GM19395 (cell line): ENCODE measurements around the gene ZNF446.
"Not testable (repeated sequence)": the region's sequence is repeated elsewhere in the genome, so short reads cannot be mapped to it uniquely, and the experiment has no call there.

Experiments
- ATAC-seq: cut with Tn5 transposase; IDR thresholded peaks from one replicate; pipeline ENCODE4 v1.9.1; 2021; ENCODE audit warnings: mild to moderate bottlenecking, moderate library complexity; ENCODE audit not compliant: unreplicated experiment

ZNF446 gene

GRCh38 chr19:58475714-58476497 is at the start of gene ZNF446:
Gene ZNF446 (plus strand): TSS chr19:58476352. CDS start chr19:58477219, 867 bp downstream.
- peak; percentile 89 for ATAC-seq

GRCh38 chr19:58428617-58429016 is 47.5 kb upstream of the ZNF446 start:
- ATAC-seq: no peak

DNA sequence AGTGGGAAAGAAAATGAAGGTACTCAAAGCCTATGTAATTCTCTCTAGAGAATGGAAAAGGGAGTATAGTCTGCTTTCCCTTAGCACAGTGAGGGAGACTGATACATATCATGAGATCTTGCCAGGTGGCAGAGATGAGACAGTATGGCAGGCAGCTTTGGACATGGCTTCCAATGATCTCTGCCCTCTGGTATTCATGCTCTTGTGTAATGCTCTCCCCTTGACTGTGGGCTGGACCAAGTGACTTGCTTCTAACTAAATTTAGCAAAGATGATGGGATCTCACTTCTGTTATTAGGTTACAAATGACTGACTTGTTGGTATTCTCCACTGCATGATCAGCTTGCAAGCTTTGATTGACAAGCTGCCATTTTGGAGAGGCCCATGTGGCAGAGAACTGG is 46.4 kb upstream of the ZNF446 start:
- no peak for ATAC-seq

GRCh38 chr19:58434217-58434616 is 41.9 kb upstream of the ZNF446 start:
- no peak for ATAC-seq

- peak; percentile 97 for ATAC-seq
Measured at GRCh38 chr19:58439576-58440554, 36.3 kb upstream of the ZNF446 start, which contains the start of gene ZNF132. Gene ZNF132 (minus strand): TSS chr19:58440153. CDS start chr19:58439821, 332 bp downstream.

- ATAC-seq: no peak
Measured at GRCh38 chr19:58440556-58440955, 35.6 kb upstream of the ZNF446 start.

DNA sequence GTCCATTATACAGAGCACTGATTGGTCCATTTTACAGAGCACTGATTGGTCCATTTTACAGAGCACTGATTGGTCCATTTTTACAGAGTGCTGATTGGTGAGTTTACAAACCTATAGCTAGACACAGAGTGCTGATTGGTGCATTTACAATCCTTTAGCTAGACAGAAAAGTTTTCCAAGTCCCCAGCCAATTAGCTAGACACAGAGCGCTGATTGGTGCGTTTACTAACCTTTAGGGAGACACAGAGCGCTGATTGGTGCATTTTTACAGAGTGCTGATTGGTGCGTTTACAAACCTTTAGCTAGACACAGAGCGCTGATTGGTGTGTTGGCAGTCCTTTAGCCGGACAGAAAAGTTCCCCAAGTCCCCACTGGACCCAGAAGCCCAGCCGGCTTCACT is 33.2 kb upstream of the ZNF446 start:
- ATAC-seq: not testable (repeated sequence)

- ATAC-seq: not testable (repeated sequence)
Measured at GRCh38 chr19:58448860-58449259, 27.3 kb upstream of the ZNF446 start.

DNA sequence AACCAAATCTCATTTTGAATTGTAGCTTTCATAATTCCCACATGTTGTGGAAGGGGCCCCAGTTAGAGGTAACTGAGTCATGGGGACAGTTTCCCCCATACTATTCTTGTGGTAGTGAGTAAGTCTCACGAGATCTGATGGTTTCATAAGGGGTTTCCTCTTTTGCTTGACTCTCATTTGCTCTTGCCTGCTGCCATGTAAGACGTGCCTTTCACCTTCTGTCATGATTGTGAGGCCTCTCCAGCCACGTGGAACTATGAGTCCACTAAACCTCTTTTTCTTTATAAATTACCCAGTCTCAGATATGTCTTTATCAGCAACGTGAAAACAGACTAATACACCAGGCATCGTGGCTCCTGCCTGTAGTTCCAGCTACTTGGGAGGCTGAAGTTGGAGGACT is 26.2 kb upstream of the ZNF446 start:
- not testable (repeated sequence) for ATAC-seq

DNA sequence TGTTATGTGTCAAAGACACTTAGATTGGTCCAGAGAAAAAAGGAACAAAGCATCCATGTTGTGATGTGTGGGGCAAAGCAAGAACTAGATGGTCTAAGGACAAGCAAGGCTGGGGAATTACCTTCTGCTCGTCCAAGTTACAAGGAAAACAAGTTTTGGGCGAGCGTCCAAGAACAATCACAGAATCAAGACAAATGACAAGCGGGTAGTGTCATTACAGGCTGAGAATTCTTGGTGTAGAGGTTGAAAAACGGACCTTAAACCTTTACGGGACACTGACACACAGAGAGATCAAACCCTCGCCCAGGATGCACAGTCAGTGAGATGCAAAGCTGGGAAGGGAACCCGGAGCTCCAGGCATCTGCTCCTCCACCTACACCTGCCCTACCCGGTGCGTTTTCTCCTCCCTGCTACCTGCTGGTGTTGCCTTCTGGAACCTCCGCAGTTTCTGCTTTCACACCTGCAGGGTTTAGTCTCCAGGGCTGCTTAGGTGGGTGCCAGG is 25.2 kb upstream of the ZNF446 start:
- peak; percentile 22 for ATAC-seq

DNA sequence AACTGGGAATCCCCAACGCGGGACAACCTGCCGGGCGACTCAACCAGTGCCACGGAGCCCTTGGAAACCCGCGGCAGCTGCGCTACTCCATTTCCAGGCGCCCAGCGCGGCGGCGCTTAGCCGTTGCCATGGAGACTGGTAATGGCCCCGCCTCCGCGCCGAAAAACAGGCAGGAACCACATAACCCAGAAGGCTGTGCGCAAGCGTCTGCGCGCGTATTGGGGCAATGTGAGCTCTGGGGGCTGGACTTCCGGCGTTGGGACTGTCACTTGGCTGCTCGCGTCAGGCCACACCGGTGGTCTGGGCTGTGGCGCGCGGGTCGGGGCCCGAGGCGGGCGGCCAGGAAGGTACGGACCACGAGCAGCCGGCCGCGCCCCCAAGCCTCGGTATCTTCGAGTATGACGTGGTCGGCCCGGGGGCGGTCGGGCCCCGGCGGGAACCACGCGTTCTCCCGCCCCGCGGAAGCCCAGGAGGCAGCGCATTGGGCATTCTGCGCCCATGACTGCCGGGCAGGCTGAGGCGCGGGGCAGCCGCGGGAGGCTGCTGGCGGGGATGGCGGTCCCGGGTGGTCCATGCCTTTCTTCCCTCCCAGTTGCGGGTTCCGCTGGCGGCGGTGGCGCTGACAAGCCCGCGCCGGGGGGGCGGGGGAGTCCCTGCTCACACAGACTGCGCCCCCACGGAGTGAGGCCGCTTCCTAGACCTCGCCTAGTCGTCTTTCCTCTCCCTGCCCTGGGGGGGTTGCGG is 24.6 kb upstream of the ZNF446 start, which contains the start of gene ZNF324B:
Gene ZNF324B (plus strand): TSS at position 265 of the 744 bp plus-strand sequence. CDS start 2,080 bp downstream, outside the sequence.
- ATAC-seq: peak; percentile 92

- ATAC-seq: no peak
Measured at GRCh38 chr19:58453743-58454142, 22.4 kb upstream of the ZNF446 start.

DNA sequence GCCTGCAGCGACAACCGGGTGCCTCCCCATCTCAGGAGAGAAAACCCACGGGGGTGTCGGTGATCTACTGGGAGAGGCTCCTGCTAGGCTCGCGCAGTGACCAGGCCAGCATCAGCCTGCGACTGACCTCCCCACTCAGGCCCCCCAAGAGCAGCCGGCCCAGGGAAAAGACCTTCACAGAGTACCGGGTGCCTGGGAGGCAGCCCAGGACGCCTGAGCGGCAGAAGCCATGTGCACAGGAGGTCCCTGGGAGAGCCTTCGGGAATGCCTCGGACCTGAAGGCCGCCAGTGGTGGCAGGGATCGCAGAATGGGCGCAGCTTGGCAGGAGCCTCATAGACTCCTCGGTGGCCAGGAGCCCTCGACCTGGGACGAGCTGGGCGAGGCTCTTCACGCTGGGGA is 20.8 kb upstream of the ZNF446 start:
- no peak for ATAC-seq

DNA sequence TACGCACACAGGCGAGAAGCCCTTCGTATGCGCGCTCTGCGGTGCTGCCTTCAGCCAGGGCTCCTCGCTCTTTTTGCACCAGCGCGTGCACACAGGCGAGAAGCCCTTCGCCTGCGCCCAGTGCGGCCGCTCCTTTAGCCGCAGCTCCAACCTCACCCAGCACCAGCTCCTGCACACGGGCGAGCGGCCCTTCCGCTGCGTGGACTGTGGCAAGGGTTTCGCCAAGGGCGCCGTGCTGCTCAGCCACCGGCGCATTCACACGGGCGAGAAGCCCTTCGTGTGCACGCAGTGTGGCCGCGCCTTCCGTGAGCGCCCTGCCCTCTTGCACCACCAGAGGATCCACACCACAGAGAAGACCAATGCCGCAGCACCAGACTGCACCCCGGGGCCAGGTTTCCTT is 20.0 kb upstream of the ZNF446 start:
- ATAC-seq: no peak

GRCh38 chr19:58460039-58460438 is 16.1 kb upstream of the ZNF446 start:
- ATAC-seq: no peak

- peak; percentile 40 for ATAC-seq
Measured at GRCh38 chr19:58466089-58466759, 9.9 kb upstream of the ZNF446 start.

GRCh38 chr19:58466760-58467589 is 9.2 kb upstream of the ZNF446 start, which contains the start of gene ZNF324:
Gene ZNF324 (plus strand): TSS chr19:58467080. CDS start chr19:58469186, 2,106 bp downstream.
- ATAC-seq: peak; percentile 92

GRCh38 chr19:58468216-58468839 is 7.8 kb upstream of the ZNF446 start:
- no peak for ATAC-seq
